Measurements from ENCODE around the gene OTOG. TPM values are rescaled to one million over a fixed set of nuclear protein-coding genes. Genes with fewer than 3 reads are reported as not detected.

Gene OTOG
- polyA plus RNA-seq, 1 experiment, result not detected

GRCh38 chr11:17543574-17544180 lies 3.4 kb upstream of the OTOG start:
- peaks cover 7% of the 10 kb centered on the region for H3K27me3 ChIP-seq (ENCODE audit: control insufficient read depth, insufficient read depth, low read length)
- ChIA-PET CTCF (interaction anchor here (1.7 to 2.0 kb wide), 2 partner anchors 15 to 160 kb away, joined by 5 read pairs; no protein-coding TSS in a partner anchor), POLR2A (no interaction called here)
- DNase-seq (ENCODE audit: low read depth), result no peak
- H3K36me3 ChIP-seq (ENCODE audit: control insufficient read depth, insufficient read depth, low read length), result no peaks in the 10 kb centered on the region
- H3K4me3 ChIP-seq (ENCODE audit: low read depth, low read length), result no peak overlapping the region
- no peak for TF ChIP-seq CTCF (IDR thresholded peaks at IDR 0.05; ENCODE audit: insufficient read depth, low read depth, low read length)

GRCh38 chr11:17544181-17544622 lies 2.9 kb upstream of the OTOG start, which contains the start of gene USH1C:
USH1C (minus strand) TSS chr11:17544416; CDS start chr11:17544307, 109 bp downstream.
- TF ChIP-seq CTCF (IDR thresholded peaks at IDR 0.05; ENCODE audit: insufficient read depth, low read depth, low read length), result no peak
- CTCF ChIA-PET, result interaction anchor here (0.6 to 2.0 kb wide), 3 partner anchors 16 to 627 kb away, joined by 4 to 5 read pairs (median 5); no protein-coding TSS in a partner anchor
- H3K27me3 ChIP-seq (ENCODE audit: control insufficient read depth, insufficient read depth, low read length), result peaks cover 7% of the 10 kb centered on the region
- H3K4me3 ChIP-seq (ENCODE audit: low read depth, low read length), result no peak within 1 kb of the TSS
- no peaks in the 10 kb centered on the region for H3K36me3 ChIP-seq (ENCODE audit: control insufficient read depth, insufficient read depth, low read length)
- POLR2A ChIA-PET, result no interaction called here
- no peak for DNase-seq (ENCODE audit: low read depth)

GRCh38 chr11:17546240-17546639 lies 819 bp upstream of the OTOG start:
- POLR2A ChIA-PET, result no interaction called here
- TF ChIP-seq CTCF (IDR thresholded peaks at IDR 0.05; ENCODE audit: insufficient read depth, low read depth, low read length), result no peak
- Histone ChIP-seq H3K36me3 (ENCODE audit: control insufficient read depth, insufficient read depth, low read length) (no peaks in the 10 kb centered on the region), H3K27me3 (ENCODE audit: control insufficient read depth, insufficient read depth, low read length) (peaks cover 7% of the 10 kb centered on the region), H3K4me3 (ENCODE audit: low read depth, low read length) (no peak overlapping the region)
- DNase-seq (ENCODE audit: low read depth), result no peak
- CTCF ChIA-PET, result interaction anchor here (0.6 kb wide), 1 partner anchor 114 kb away, joined by 4 read pairs; no protein-coding TSS in a partner anchor

- TF ChIP-seq CTCF (IDR thresholded peaks at IDR 0.05; ENCODE audit: insufficient read depth, low read depth, low read length), result no peak
Measured at GRCh38 chr11:17547932-17548331, 873 bp downstream of the OTOG start.

GRCh38 chr11:17548444-17548843 lies 1.4 kb downstream of the OTOG start:
- ChIA-PET POLR2A (no interaction called here), CTCF (interaction anchor here (0.8 kb wide), 1 partner anchor 21 kb away, joined by 5 read pairs; no protein-coding TSS in a partner anchor)
- TF ChIP-seq CTCF (IDR thresholded peaks at IDR 0.05; ENCODE audit: insufficient read depth, low read depth, low read length), result no peak
- DNase-seq (ENCODE audit: low read depth), result no peak
- no peak overlapping the region for H3K4me3 ChIP-seq (ENCODE audit: low read depth, low read length)
- peaks cover 2% of the 10 kb centered on the region for H3K27me3 ChIP-seq (ENCODE audit: control insufficient read depth, insufficient read depth, low read length)
- no peaks in the 10 kb centered on the region for H3K36me3 ChIP-seq (ENCODE audit: control insufficient read depth, insufficient read depth, low read length)

More at GRCh38 chr11:17547932-17548331, 873 bp downstream of the OTOG start:
- Histone ChIP-seq H3K36me3 (ENCODE audit: control insufficient read depth, insufficient read depth, low read length) (no peaks in the 10 kb centered on the region), H3K4me3 (ENCODE audit: low read depth, low read length) (no peak overlapping the region), H3K27me3 (ENCODE audit: control insufficient read depth, insufficient read depth, low read length) (peaks cover 2% of the 10 kb centered on the region)
- POLR2A ChIA-PET, result no interaction called here
- CTCF ChIA-PET, result no interaction called here
- no peak for DNase-seq (ENCODE audit: low read depth)
